ENCODE data around the gene CEP41.

Gene CEP41

GRCh38 chr7:130415006-130415405 lies 25.8 kb downstream of the CEP41 start:
- no peak for DNase-seq

DNA sequence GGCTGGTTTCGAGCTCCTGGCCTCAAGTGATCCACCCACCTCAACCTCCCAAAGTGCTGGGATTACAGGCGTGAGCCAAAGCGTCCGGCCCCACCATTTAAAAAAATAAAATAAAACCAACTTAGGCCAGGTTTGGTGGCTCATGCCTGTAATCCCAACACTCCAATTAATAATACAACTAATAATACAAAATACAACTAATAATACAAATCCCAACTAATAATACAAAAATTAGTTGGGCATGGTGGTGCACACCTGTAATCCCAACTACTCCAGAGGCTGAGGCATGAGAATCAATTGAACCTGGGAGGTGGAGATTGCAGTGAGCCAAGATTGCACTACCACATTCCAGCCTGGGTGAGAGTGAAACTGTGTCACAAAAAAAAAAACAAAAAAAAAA lies 27.6 kb downstream of the CEP41 start:
- no peak for DNase-seq

GRCh38 chr7:130410868-130411541 lies 29.8 kb downstream of the CEP41 start:
- no peak for DNase-seq

GRCh38 chr7:130409712-130410072 lies 31.1 kb downstream of the CEP41 start:
- DNase-seq: no peak

DNA sequence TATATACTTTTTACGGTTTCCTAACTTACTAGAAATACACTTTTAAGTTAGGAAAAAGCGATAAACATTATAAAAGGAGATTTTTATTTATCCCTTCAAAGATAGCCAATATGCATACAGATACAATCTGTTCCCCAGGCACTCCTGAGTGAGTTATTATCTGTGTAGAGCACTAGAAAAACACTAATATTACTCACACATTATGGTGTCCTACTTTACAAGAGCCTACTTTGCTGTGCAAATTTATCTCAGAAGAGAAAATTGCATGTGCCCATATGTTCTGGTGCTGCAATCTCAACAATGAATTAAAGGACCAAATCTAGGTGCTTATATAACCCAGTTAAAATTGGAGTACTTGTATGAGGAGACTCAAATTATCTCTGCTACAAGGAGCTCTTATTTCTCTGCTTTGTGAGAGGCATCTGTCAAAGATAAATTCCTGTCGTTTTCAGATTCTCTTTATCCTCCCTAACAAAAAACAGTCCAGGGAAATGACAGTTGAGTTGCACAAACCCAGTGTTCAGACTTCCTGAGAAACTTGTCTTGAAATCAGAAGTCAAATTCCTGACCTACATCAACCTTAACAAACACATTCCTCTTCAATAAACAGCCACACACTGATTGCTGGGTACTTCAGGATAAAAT lies 31.6 kb downstream of the CEP41 start:
- DNase-seq: no peak

DNA sequence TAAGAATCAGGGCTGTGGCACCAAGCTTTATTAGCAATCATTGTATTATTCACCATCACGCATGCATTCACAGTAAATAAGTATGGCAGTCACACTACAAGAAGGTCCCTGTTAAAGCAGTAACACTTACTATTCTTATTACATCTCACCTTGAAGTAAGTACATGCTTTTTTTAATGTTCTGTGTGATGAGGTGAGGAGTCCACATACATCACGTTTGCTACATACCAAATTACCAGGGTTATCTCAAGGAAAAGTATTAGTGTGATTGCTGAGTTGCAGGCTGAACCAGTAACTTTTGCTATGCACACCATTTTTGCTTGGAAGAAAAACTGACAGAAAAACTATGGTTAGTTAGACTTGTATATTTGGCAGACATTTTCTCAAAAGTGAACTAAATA lies 35.8 kb downstream of the CEP41 start:
- no peak for DNase-seq

DNA sequence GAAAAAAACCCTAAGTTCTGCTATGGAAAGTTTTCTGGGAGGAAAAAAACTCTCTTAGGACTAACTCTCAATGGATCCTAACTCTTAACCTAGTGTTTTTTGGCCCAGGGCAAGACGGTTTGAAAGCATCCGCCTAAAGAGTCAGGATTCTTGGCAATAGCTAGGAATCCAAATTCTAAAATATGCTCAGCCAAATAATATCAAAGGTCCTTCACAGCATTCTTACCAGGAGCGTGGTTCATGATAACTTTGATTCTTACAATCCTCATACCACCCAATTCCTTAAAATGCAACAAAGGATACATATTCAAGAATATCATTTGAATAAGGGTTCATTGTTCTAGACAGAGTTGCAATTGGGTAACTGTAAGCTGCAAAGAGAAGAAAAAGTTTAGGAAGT lies 39.2 kb downstream of the CEP41 start:
- DNase-seq: no peak

DNA sequence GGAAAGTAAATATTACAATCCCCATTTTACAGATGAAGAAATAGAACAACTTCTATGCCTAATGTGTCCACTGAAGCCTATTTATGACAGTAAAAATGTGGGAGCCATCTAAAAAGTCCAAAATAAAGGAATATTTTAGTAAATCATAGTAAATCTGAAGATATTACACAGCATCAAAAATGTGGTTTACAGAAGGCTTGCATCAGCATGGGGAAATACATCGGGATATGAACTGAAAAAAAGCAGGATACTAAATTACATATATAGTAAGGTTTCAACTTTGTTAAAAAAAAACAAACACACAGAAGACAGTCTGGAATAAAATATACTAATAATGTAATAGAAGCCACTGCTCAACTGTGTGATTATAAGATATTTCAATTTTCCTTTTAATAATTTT lies 39.7 kb downstream of the CEP41 start:
- no peak for DNase-seq

- no peak for DNase-seq
Measured at GRCh38 chr7:130400120-130400572, 40.7 kb downstream of the CEP41 start.

GRCh38 chr7:130398526-130399090 lies 42.2 kb downstream of the CEP41 start:
- no peak for DNase-seq

GRCh38 chr7:130397758-130398073 lies 43.1 kb downstream of the CEP41 start:
- DNase-seq: no peak

GRCh38 chr7:130397051-130397757 lies 43.6 kb downstream of the CEP41 start:
- DNase-seq: no peak

GRCh38 chr7:130396109-130396508 lies 44.7 kb downstream of the CEP41 start:
- DNase-seq: no peak

DNA sequence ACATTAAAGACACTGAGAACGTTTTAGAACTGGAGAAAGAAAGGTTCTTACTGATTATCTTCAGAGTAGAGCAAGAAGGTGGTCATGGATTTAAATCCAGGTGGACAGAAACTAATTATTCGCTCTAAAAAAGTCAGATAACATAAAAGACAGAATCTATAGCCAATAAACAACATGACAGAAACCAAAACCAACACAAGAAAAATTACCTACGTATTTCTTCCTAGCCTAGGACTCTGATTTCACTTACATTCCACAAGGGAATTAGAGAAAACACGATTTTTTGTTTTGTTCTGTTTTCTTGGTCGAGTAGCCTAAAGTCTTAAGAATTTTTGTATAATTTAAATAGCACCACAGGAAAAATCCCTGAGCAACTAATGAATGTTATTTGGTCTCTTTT lies 45.4 kb downstream of the CEP41 start:
- no peak for DNase-seq

DNA sequence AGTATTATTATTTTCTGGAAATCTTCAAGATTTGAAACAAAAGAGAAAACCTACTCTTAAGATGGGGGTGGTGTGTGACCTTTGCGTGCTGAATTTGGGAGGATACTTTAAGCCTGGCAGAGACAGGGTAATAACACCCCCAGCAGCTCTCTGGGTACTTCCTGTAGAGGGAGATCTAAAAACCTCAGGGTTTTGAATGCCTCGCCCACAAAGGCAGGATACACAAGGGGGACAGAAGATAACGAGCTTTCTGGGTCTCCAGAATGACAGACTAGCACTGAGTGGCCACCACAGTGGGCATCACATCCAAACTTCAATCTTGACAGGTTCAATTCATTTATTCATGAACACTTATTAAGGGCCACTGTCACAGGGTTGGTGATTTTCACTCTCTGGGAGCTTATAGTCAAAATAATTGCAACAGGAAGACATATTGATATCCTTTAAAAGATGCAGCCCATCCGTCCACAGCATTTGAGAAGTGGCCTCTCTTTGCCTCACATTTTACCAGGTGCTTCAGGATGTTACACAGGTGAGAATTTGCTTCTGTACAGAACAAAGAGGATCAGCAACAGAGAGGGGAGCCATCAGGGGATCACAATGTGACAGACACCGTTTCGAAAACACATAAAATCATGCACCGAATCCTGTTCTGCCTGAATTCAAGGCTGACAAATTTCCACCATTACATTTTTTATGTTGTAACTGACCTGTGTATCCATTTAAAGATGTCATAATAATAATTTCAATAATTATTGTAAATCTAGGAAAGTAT lies 46.2 kb downstream of the CEP41 start:
- peak; percentile 47 for DNase-seq

GRCh38 chr7:130393841-130394411 lies 46.9 kb downstream of the CEP41 start:
- DNase-seq: peak; percentile 77

- peak; percentile 73 for DNase-seq
Measured at GRCh38 chr7:130393101-130393561, 47.7 kb downstream of the CEP41 start.

- no peak for DNase-seq
Measured at GRCh38 chr7:130390486-130390885, 50.3 kb downstream of the CEP41 start.

DNA sequence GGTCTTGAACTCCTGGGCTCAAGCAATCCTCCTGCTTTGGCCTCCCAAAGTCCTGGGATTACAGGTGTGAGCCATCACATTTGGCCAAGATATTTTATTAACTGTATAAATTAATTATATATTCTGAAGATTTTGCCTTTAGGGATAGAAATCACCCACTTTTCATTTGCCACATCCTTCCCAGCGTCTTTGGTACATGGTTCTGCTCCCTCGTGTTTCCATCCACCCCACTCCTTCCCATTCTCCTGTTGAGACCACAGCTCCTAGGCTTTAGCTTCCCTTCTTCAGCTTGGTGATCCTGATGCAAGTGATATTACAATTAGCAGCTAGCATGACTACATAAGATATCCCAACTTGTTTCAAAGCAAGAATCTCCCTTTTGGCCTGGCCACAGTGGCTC lies 52.1 kb downstream of the CEP41 start:
- no peak for DNase-seq

DNA sequence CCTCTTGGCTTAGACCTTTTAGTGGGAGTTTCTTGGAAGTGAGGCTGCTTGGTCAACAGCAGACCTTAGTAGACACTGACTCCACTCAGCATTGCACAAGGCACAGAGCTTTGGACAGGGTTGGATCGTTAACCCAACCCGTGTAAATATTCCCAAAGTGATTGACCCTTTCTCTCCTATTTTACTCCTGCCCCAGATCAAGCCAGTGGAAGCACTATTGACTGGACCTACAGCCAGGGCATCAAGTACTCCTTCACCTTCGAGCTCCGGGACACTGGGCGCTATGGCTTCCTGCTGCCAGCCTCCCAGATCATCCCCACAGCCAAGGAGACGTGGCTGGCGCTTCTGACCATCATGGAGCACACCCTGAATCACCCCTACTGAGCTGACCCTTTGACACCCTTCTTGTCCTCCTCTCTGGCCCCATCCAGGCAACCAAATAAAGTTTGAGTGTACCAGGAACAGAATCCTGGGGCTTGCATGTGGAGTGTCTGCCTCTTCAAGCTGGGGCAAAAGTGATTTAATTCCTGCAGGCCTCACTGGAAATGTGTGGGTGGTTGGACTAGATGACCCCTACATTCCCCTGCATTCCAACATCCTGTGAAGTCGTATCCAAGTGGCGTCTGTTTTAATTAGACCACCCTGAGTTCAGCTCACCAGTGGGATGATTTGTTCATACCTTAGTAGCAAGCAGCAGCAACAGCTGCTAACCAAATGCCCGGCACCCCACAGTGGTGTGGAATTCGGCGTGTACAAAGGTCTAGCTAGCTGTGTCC lies 53.0 kb downstream of the CEP41 start:
- DNase-seq: no peak

- DNase-seq: no peak
Measured at GRCh38 chr7:130387306-130387627, 53.5 kb downstream of the CEP41 start.

DNA sequence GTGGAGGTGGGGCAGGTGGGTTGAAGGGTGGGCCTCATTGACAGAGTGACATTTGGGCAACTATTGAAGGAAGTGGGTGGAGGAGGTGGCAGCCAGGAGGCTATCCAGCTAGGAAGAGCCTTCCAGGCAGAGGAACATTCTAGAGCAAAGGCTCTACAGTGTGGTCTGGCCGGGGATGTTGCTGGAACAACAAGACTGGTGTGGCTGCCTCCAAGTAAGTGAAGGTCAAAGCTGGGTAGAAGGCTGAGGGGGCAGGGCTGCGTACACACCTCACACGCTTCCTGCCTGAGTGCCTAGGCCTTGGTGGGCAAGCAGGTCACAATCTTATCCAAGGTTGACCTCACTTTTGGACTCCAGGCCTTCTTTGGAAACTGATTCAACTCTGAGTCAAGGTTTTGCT lies 53.9 kb downstream of the CEP41 start:
- DNase-seq: no peak
